Cardiac muscle cell (in vitro differentiated cells and primary cell): ENCODE results near the gene DZIP3. TPM values are rescaled to one million over a fixed set of nuclear protein-coding genes. Genes with fewer than 3 reads are reported as not detected.

ENCODE experiments used
- DNase-seq, 2 donors: peaks; one replicate each; pipeline versions ENCODE4 v3.0.0 to v3.0.0-alpha.2; 2010 to 2017; ENCODE audit warnings: low read depth in 1 of 2, low spot score in 1 of 2
- H3K27ac ChIP-seq: fragments of 200-600 bp; sonication (generic); 2 replicates; pipeline ENCODE4 v1.5.1; 2016
- H3K27me3 ChIP-seq: fragments of 200-600 bp; sonication (generic); 2 replicates; pipeline ENCODE4 v1.6.0; 2016; ENCODE audit warnings: control low read depth
- H3K36me3 ChIP-seq: fragments of 200-600 bp; sonication (generic); 2 replicates; pipeline ENCODE4 v1.5.1; 2016; ENCODE audit warnings: control low read depth
- H3K4me1 ChIP-seq: fragments of 200-600 bp; sonication (generic); 2 replicates; pipeline ENCODE4 v1.8.1; 2017; ENCODE audit warnings: low read depth, mild to moderate bottlenecking, mixed run types
- H3K4me3 ChIP-seq: fragments of 200-600 bp; sonication (generic); 2 replicates; pipeline ENCODE4 v1.5.1; 2016; ENCODE audit warnings: mild to moderate bottlenecking
- H3K9me3 ChIP-seq: fragments of 200-600 bp; sonication (generic); 2 replicates; pipeline ENCODE4 v1.5.1; 2017; ENCODE audit warnings: low read depth, mild to moderate bottlenecking, control low read depth
- polyA plus RNA-seq: library from polyadenylated mRNA; unstranded; fragments of >200 nt; fragmentation: Nextera tagmentation; extraction: Ambion mirVana; gene quantifications from 2 replicates; pipeline ENCODE4 v1.2.1, GENCODE V29; 2016
- total RNA-seq: library from RNA; depleted of rRNA; stranded (reverse); fragments of >200 nt; gene quantifications from 2 replicates; pipeline ENCODE4 v1.2.3, GENCODE V29; 2016
- TF ChIP-seq, protein P1 (sequence below): IDR thresholded peaks from 2 replicates; pipeline ENCODE4 v1.5.1; 2012; ENCODE audit warnings: low read depth, mild to moderate bottlenecking, low read length

The DZIP3 gene
- total and polyA plus RNA-seq, 2 experiments from 2014 or later, result 27.6 to 31.2 TPM

DNA sequence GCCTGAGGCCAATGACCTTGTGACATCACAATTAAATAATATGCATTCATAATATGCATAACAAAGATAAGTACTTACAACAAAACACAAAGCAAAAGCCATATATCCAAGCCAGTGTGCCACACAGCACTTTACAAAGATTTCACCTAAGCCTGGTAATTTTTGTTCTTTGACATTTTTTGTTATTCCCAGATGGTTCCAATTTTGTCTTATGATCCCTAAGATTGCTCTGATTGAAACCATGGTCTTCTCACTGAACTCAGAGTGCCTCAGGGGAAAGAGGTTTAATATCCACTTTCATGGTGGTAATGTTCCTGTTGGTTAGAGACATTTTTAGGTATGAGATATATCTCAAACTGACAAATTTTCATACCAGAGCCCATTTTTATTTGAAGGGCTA lies 138.6 kb downstream of the DZIP3 start:
- TF ChIP-seq, protein P1, sequence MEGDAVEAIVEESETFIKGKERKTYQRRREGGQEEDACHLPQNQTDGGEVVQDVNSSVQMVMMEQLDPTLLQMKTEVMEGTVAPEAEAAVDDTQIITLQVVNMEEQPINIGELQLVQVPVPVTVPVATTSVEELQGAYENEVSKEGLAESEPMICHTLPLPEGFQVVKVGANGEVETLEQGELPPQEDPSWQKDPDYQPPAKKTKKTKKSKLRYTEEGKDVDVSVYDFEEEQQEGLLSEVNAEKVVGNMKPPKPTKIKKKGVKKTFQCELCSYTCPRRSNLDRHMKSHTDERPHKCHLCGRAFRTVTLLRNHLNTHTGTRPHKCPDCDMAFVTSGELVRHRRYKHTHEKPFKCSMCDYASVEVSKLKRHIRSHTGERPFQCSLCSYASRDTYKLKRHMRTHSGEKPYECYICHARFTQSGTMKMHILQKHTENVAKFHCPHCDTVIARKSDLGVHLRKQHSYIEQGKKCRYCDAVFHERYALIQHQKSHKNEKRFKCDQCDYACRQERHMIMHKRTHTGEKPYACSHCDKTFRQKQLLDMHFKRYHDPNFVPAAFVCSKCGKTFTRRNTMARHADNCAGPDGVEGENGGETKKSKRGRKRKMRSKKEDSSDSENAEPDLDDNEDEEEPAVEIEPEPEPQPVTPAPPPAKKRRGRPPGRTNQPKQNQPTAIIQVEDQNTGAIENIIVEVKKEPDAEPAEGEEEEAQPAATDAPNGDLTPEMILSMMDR, result no peak
- DNase-seq, result no peak
- H3K4me3 ChIP-seq, result no peak overlapping the region

DNA sequence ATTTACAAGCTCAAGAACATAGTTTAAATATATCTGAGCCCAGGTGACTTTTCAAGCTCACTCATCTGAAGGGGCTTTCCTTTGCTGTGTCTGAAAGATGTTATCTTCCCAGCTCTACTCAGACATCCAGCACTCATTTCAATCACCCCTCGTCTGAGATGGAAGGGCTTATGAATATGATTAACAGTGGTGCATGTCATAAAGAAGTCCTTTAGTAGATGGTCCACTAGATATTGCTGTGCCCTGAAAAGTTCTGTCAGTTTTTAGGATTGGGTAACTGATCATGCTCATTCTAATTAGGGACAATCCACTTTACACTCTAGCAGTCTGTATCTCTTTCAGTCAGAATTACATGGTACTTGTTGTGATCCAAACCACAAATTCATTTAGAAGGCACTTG lies 139.4 kb downstream of the DZIP3 start:
- TF ChIP-seq, protein P1, result no peak
- no peak for DNase-seq
- H3K9me3 ChIP-seq, result no peaks in the 10 kb centered on the region
- no peak overlapping the region for H3K4me3 ChIP-seq
- no peaks in the 10 kb centered on the region for H3K4me1 ChIP-seq
- H3K27ac ChIP-seq, result no peak overlapping the region
- H3K27me3 ChIP-seq, result no peaks in the 10 kb centered on the region
- no peaks in the 10 kb centered on the region for H3K36me3 ChIP-seq

More for the DNA sequence above, 138.6 kb downstream of the DZIP3 start:
- Histone ChIP-seq H3K36me3 (no peaks in the 10 kb centered on the region), H3K27me3 (no peaks in the 10 kb centered on the region), H3K27ac (no peak overlapping the region), H3K4me1 (no peaks in the 10 kb centered on the region), H3K9me3 (no peaks in the 10 kb centered on the region)

DNA sequence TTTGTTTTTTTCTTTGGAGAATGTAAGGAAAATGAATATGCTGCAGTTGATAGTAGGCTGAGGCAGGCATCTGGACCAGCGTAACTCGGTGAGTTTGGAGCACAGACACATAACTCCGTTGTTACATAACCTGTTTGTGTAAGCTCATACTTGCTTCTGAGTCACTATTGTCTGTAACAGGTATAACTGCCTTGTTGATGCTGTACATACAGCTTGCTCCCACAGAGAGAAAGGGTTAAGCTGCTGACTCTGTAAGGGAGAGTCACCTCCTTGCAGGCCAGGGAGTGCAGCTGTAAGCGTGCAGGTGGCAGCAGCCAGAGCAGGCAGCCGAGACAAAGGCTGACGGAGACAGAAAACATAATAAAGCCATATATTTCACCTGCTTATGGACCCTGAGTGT lies 147.3 kb downstream of the DZIP3 start:
- TF ChIP-seq, protein P1, result no peak
- Histone ChIP-seq H3K27me3 (no peaks in the 10 kb centered on the region), H3K4me1 (no peaks in the 10 kb centered on the region), H3K36me3 (no peaks in the 10 kb centered on the region), H3K27ac (no peak overlapping the region), H3K9me3 (no peaks in the 10 kb centered on the region), H3K4me3 (no peak overlapping the region)
- DNase-seq, result no peak

DNA sequence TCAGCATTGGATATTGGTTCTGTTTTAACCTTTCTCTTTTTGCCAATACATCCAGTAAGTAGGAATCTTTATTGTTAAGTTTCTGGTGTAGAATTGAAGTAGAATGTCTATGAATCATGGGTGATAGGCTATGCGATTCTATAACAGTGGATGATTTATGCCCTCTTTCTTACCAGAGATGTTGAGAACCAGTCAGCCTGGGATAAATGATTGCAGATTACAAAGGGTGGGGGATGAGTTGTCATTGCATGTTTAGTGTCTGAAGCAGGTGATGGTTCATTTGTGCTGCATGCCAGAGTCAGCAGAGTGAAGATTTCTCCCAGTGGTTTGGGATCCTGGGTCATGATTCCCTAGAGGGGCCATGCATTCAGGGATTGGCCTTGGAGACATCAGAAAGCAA lies 153.4 kb downstream of the DZIP3 start:
- no peaks in the 10 kb centered on the region for H3K27me3 ChIP-seq
- DNase-seq, result no peak

More for the DNA sequence above, 153.4 kb downstream of the DZIP3 start:
- TF ChIP-seq, protein P1, result no peak
- no peaks in the 10 kb centered on the region for H3K9me3 ChIP-seq
- H3K4me1 ChIP-seq, result no peaks in the 10 kb centered on the region
- no peaks in the 10 kb centered on the region for H3K36me3 ChIP-seq
- H3K4me3 ChIP-seq, result no peak overlapping the region
- H3K27ac ChIP-seq, result no peak overlapping the region

Other genes with a start within 250 kb of the DZIP3 start
- 0.24 and 0.56 TPM in 2 replicates for gene MYH15, start 79.1 kb upstream of the DZIP3 start, total RNA-seq
- 0.55 TPM in 1 of 2 replicates, not detected in the other for gene MYH15, start 79.1 kb upstream of the DZIP3 start, polyA plus RNA-seq
- gene CIP2A, start 284 bp upstream of the DZIP3 start, total RNA-seq, result 4.1 and 12.2 TPM in 2 replicates
- gene CIP2A, start 284 bp upstream of the DZIP3 start, polyA plus RNA-seq, result 8.1 and 16.1 TPM in 2 replicates
- not detected in 2 replicates for gene RETNLB, start 167.7 kb downstream of the DZIP3 start, total RNA-seq
- not detected in 2 replicates for gene RETNLB, start 167.7 kb downstream of the DZIP3 start, polyA plus RNA-seq
- gene TRAT1, start 233.1 kb downstream of the DZIP3 start, total RNA-seq, result not detected in 2 replicates
- gene TRAT1, start 233.1 kb downstream of the DZIP3 start, polyA plus RNA-seq, result not detected in 2 replicates